GM19372 (cell line): Measurements from ENCODE around the gene NR3C1.

ENCODE experiments used
- ATAC-seq: cut with Tn5 transposase; IDR thresholded peaks from one replicate; pipeline ENCODE4 v1.9.1; 2021; ENCODE audit warnings: mild to moderate bottlenecking, low read depth, moderate library complexity; ENCODE audit not compliant: unreplicated experiment

NR3C1 gene

DNA sequence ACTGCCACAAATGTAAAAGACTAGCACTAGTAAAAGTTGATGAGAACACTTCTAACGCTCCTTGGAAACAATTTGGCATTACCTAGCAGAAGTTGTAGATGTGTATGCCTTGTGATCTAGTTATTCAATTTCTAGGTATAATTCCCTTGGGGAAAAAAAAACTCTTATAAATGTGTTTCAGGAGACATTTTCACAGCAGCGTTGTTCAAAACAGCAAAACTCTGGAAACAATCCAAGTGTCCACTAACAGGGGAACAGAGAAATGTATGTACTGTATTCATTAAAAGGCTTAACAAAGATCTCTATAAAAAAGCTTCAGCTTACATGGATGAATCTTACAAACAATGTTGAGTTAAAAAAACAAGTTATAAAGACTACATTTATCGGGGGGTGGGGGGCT is 30.4 kb downstream of the NR3C1 start:
- ATAC-seq = no peak

DNA sequence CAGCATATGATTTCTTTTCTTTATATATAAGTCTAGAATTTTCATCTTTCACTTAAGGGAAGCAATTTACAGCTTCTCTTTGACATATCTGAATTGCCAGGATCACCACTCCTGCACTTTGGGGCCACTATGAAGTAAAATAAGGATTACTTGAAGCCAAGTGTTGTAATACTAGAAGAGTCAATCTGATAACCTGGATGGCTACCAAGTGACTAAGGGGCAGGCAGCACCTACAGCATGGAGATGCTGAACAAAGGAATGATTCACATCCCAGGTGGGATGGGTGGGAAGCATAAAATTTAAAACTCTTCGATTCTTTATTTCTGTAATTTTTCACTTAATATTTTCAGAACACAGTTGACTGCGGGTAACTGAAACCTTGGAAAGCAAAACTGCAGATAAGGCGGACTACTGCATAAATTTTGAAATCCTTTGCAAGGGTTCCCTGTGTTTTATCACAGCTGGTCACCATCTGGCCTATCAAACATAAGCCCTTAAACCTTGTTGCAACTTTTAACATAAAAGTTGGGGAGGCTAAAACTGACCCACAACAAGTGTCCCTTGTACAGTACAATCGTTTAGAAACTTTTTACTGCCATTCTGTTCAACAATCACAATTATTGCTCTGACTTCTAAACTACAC is 31.2 kb downstream of the NR3C1 start:
- no peak for ATAC-seq

DNA sequence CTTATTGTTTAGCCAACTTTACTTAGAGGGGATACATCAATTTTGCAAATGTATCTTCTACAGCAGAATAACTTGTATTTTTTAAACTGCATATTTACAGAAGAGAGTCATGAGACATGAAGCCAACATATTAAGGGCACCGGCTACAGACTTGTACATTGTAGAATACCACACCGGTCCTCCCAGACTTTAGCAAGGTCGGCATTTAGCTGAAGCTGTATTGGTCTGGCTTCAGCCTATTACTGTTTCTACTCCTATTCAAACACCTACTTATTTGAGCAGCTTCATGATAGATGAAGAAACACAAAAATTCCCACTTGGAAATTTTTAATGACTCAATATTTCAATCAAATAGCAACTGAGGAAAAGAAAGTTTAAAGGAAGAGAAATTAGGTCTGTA is 33.0 kb downstream of the NR3C1 start:
- ATAC-seq = no peak

DNA sequence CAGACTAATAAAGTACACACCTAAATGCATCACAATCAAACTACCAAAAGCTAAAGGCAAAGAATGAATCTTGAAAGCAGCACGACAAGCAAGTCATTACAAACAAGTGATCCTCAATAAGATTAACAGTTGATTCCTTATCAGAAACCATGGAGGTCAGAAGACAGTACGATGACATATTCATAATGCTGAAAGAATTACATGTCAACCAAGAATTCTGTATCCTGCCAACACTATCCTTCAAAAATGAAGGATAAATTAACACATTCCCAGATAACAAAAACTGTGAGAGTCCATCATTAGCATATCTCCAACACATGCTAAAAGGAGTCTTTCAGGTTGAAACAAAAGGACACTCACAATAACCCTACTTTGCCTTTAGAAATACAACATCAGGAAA is 39.4 kb downstream of the NR3C1 start:
- no peak for ATAC-seq

DNA sequence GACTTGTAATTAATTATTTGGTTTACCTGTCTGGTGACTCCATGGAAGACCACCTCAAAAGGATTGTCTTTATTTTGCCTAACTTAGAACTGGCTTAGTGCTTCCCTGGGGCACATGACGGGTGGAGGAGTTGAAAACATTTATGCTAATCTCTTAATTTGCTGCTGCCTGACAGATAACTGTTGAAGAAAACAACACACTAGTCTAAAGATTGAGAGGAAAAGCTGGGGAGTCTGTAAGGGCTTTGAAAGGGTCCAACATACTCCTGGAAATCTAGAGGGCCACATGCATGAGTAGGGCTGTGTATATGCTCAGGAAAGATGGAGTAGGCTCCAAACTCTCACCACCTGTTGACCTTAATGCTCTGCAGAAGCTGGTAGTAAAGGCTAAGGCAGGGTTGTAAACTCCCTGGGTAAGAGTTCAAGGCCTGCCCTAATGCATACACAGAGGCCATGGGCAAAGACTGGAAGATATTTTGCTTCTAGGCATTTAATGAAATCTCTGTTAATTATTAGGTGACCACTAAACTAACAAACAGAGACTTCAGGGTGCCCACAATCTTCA is 40.7 kb downstream of the NR3C1 start:
- no peak for ATAC-seq

DNA sequence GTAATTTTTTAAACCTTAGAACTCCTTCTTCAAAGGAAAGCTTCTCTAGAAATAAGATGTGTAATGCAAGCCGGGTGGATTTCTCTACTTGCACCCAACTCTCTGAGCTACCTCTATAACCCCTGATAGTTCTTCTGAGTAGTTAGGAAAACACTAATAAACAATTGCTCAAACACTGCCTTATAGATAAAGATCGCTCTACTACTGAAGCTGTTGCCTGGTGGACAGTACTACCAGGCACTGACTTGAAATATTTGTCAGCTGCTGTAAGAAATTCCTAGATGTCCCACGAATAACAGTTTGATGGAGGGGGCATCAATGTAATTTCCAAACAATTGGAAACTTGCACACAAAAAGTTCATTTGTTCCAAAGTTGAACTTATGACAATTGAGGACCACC is 42.0 kb downstream of the NR3C1 start:
- ATAC-seq = no peak

DNA sequence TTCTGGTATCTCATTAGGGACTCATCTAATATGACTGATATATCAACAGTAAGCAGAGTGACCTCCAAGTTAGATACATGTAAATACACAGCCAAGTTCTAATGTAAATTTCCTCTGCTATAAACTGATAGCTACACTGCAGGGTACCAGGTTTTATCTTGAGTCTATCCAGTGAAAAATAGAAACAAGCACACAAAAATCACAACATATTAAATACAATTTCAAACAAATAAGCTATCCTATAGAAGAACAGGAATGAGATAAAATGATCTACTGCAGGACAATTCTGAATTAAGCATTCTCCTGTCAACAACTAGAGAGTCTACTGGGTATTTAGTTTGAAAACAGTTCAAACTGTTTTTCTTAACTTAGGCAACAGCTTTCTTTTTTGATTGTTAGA is 42.7 kb downstream of the NR3C1 start:
- ATAC-seq = no peak

DNA sequence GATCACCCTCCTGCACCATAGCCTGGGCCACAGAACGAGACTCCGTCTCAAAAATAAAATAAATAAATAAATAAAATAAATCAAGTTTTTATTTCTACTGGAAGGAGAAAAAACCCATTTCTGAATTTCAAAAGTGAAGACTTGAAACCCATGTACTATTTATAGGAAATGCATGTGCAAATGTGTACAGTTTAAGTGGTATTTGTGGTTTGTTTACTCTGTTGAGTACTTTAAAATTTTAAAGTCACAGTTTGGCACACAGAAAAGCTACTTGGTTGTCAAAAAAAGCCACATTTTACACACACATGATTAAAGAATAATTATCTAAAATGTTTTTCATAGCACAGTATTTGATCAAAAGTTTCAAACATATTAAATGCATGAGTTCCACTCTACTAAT is 43.6 kb downstream of the NR3C1 start:
- no peak for ATAC-seq

DNA sequence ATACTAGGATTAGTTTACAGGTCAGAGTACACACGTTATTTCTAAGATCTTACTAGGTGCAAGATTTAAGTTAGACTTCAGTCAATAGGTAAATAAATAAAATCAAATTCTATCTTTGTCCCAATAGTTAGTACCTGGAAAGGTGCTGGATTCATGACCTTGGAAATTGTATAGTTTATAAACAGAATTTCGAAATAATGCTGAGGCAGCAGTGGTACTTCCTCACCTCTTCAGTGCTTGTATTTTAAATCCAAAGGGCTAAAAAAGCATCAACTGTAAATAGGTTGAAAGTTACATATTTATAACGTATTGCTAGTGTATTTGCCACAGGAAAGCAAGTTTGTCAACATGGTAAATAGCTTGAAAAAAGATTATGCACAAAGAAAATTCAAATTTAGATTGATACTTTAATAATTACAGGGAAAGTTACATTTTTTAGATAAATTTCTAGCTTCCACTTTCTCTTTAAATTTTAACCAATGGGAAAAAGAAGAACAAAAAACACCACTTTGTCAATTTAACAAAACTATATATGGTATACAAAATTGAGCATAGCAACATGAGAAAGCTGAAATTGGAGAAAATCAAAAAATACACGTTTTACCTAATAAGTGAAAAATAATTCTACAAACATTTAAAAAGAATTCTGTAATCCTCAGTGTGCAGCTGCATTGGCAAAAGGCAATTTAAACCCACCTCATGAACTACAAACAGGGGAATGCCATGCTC is 46.5 kb downstream of the NR3C1 start:
- no peak for ATAC-seq

DNA sequence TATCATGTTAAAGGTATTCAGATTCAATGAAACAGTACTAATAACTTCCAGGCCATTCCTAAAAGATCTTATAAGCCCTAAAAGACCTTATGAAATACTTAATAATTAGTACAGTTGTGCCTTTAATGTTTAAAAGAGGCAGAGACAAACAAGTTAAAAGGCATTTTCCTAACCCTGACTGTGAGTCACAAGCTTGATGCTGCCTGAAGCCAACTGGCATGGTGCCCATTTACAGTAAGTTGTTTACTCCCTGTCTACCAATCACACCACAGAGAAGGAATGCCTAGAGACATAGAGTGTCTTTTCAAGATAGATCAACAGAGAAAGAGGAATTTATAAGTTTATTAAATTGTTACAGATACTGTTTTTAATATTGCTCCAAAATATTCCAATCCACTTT is 47.8 kb downstream of the NR3C1 start:
- ATAC-seq = no peak

DNA sequence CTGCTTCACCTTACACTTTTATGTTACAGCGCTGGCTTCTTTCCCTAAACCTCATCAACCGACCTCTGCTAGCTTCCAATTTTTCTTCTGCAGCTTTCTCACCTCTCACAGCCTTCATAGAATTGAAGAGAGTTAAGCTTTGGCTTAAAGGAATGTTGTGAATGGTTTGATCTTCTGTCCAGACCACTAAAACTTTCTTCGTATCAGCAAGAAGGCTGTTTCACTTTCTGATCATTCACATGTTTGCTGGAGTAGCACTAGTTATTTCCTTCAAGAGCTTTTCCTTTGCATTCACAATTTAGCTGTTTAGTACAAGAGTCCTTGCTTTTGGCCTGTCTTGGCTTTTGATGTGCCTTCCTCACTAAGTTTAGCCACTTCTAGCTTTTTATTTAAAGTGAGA is 49.5 kb downstream of the NR3C1 start:
- ATAC-seq = no peak

DNA sequence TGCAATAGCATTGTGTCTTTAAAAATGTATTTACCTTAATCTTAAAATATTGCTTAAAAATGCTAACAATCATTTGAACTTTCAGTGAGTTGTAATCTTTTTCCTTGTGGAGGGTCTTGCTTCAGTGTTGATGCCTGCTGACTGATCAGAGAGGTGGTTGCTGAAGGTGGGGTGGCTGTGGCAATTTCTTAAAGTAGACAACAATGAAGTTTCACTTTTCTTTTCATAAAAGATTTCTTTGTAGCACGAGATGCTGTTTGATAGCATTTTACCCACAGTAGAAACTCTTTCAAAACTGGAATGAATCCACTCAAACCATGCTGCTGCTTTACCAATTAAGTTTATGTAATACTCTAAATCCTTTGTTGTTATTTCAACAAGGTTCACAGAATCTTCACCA is 50.8 kb downstream of the NR3C1 start:
- ATAC-seq = no peak

DNA sequence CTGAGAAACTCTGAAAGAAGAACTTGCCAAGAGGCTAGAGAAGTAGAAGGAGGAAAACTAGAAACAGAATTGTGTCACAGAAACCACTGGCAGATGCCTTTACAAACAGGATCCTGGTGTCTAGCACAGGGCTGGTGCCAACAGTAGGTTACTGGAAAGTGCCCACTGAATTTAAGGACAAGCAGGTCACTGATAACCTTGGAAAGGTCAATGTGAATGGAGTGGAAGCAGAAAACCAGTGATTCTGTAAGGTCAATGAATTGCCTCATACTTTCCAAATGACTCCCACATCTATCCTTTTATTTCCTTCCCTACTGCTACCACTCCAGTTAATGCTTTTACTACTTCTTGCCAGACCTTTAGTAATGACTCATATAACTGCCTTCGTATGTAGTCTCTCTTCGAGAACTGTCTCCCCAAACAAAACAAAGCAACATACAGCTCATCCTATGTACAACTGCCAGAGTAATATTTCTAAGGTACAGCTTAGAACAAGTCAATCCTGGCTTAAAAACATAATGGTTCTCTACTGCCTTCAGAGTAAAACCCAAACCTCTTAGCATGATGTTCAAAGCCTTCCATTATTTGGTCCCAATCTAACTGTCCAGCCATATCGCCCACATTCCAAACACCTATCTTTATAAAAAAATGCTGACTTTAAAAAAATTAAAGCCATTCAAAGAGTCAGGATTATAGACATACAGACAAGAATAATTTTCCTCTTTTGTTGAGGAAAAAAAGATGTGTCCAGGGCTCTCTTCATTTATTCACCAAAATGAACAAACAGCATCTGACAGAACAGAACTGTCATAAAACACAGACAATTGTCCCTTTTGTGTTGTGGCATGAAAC is 52.5 kb downstream of the NR3C1 start:
- ATAC-seq = no peak

DNA sequence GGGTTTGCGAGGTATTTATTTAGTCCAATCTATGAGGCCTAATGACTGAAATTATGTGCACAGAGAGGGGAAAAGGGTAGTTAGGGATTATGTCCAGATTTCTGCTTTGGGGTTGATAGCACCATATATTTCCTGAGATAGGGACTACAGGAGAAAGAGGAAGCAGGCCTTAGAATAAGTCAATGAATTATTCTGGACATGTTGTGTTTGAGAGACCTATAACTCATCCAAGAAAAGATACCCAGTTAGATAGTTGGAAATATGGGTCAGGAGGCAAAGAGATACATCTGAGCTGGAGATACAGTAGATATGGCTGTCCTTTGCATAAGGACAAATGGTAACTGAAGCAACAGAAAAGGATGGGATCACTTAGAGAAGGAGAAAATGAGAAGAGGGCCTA is 53.1 kb downstream of the NR3C1 start:
- no peak for ATAC-seq

DNA sequence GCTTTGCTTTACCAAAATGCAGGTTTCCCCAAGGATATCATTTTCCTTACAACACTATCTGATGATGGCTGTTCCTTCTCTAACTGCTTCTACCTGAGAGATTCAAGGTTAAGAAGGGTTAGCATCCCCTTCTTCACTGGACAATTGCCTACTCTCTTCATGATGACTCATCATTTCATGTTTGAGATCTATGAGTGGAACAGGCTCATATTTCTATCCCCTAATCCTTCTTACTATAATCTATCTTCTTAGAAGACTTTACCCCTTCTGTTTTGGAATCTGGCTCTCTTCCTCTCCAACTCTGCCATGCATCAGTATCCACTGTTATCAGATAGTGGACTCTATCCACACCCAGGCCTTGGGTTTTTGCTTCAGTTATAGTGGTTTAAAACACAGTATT is 54.3 kb downstream of the NR3C1 start:
- no peak for ATAC-seq

DNA sequence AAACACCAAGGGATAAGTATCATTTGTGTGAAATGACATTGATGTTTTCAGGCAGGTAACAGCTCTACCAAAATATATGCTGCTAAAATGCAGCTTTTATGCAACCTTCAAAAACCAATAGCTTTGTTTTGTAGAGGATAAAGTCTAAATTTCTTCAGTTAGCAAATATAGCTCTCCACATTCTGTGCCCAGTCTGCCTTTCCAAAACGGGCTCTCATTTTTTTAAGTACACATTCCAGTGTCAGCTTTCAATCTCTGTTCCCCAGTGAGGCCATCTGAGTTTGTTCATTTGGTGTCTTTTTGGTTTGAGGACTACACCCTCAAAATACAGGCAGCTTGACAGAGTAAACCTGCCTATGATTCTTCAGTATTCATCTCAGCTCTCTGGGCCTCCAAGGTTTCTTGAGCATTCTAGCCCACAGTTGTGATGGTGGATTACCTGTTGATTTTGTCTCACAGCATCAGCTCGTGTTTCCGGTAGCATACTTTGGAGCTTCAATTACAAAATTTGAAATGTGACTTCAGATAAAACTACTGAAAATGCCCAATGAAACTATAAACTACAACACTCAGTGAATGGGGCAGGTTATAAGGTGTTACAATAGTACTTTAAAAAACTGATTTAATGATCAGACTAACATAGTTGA is 55.7 kb downstream of the NR3C1 start:
- no peak for ATAC-seq

DNA sequence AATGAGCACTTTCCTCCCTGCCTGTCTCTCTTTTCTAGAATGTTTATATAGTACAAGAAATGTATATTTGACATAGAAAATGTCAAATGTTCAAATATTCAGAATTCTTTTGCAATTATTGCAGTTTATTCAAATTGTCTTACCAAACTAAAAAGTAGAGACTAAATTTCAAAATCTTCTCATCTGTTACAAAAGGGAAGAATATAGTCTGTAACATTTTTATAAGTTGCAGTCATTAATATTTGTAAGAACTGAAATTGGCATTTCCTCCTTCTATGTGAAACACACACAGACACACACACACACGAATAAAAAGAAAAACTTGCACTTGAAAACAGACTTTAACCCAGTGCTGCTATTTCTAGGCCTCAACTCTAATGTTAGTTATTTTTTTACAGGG is 56.4 kb downstream of the NR3C1 start:
- no peak for ATAC-seq

DNA sequence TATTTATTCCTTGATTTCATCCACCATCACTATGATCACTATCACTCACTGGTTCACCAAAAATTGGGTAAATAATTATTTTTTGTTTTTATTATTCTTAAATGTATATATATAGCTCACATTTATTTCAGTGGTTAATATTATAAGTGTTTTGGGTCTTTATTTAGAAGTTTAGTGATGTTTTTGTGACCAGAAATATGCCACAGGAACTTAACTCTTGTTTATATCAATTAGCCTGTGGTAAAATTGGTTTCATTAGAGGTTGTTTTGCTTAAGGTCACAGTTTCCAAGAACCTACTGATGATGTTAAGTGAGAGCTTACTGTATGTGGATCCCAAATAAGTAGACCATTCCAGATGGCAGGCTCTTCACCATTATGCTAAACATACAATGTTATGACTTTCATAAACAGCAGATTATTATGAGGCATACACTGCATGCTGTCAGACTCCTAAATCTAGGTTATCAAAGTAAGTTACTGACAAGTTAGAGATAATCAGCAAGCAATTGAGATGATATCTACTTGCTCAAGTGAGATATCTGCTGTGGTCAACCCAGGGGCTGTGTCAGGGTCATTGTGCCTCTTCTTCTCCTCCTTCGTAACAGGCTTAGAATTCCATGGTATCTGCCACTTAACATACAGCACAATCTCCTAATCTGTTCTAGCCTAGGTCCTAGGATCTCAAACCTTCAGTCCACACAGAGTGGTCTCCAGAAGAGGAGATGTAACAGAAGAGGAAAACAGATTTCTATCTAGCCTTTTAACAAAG is 57.6 kb downstream of the NR3C1 start:
- ATAC-seq = no peak

DNA sequence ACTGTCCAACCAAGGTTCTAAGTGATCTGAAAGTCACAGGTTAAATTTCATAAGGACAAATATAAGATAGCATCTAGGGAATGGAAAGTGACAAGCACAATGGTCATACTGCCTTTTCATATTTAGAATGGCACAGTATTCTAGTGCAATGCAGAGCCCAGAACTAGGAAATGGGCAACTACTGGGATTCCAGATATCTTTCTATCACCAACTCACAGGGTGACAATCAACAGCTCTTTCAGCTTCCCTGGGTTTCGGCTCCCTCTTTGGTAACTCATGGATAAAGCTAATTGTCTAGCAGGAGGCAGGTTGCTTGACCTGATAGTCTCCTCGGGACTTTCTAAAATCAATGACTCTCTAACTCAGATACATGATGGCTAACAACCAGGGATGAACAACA is 60.4 kb downstream of the NR3C1 start:
- no peak for ATAC-seq

DNA sequence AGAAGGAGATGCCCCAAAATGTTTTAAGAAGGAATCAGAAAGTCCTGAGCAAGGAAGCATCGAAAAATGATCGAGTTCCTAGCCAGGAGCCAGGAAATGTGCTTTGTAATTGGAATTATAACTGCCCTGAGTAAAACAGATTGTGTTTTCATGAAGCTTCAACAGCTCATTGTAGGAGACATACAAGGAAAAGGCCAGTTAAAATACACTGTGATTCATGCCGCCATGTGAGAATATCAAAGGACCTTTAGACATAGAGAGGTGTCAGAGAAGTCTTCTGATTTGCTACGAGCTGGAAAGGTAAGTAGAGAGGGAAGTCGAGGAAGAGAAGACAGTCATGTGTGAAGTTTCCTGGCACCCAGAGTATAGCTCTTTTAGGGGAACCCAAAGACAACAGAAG is 60.9 kb downstream of the NR3C1 start:
- ATAC-seq = no peak
